IMR-90 (cell line): ENCODE results near the gene MYO3B.

Source experiments
- BHLHE40 ChIP-seq: fragments of 150-350 bp; IDR thresholded peaks from 2 replicates; pipeline ENCODE4 v1.6.1; 2016; ENCODE audit warnings: mild to moderate bottlenecking, low read depth, low read length
- CEBPB ChIP-seq: IDR thresholded peaks from 2 replicates; pipeline ENCODE4 v1.6.1; 2012; ENCODE audit warnings: low read depth, low read length, improper control_type of control experiment
- CHD1 ChIP-seq: IDR thresholded peaks from 2 replicates; pipeline ENCODE4 v1.6.1; 2012; ENCODE audit warnings: low read depth, low read length, improper control_type of control experiment
- CTCF ChIP-seq: conservative IDR thresholded peaks from 2 replicates; pipeline ENCODE4 v1.5.1; 2012; ENCODE audit warnings: mild to moderate bottlenecking, low read depth, low read length, improper control_type of control experiment
- FOS ChIP-seq: fragments of 150-350 bp; IDR thresholded peaks from 2 replicates; pipeline ENCODE4 v1.6.1; 2016; ENCODE audit warnings: low read depth, low read length
- MAFK ChIP-seq: IDR thresholded peaks from 2 replicates; pipeline ENCODE4 v1.6.1; 2012; ENCODE audit warnings: low read depth, low read length, improper control_type of control experiment
- MAZ ChIP-seq: IDR thresholded peaks from 2 replicates; pipeline ENCODE4 v1.6.1; 2012; ENCODE audit warnings: low read depth, mild to moderate bottlenecking, low read length, improper control_type of control experiment, moderate library complexity, borderline replicate concordance
- MXI1 ChIP-seq: IDR thresholded peaks from 2 replicates; pipeline ENCODE4 v1.6.1; 2012; ENCODE audit warnings: low read depth, mild to moderate bottlenecking, low read length, moderate library complexity, borderline replicate concordance
- POLR2A ChIP-seq: IDR thresholded peaks from 2 replicates; pipeline ENCODE4 v1.6.1; 2012; ENCODE audit warnings: mild to moderate bottlenecking, low read depth, low read length
- RAD21 ChIP-seq: IDR thresholded peaks from 2 replicates; pipeline ENCODE4 v1.6.1; 2012; ENCODE audit warnings: low read length, improper control_type of control experiment
- RCOR1 ChIP-seq: IDR thresholded peaks from 2 replicates; pipeline ENCODE4 v1.6.1; 2012; ENCODE audit warnings: mild to moderate bottlenecking, low read length, improper control_type of control experiment; ENCODE audit not compliant: insufficient replicate concordance
- RFX5 ChIP-seq: IDR thresholded peaks from 2 replicates; pipeline ENCODE4 v1.8.0; 2012; ENCODE audit warnings: low read depth, mild to moderate bottlenecking, low read length, moderate library complexity
- SMC3 ChIP-seq: fragments of 150-350 bp; IDR thresholded peaks from 2 replicates; pipeline ENCODE4 v1.6.1; 2016; ENCODE audit warnings: low read depth, mild to moderate bottlenecking, antibody characterized with exemption, low read length, moderate library complexity
- USF2 ChIP-seq: fragments of 150-350 bp; IDR thresholded peaks from 2 replicates; pipeline ENCODE4 v1.6.1; 2017; ENCODE audit warnings: mild to moderate bottlenecking, antibody characterized with exemption, low read length, low read depth

- TF ChIP-seq CTCF, result no peak
- no peak for TF ChIP-seq POLR2A
- TF ChIP-seq RAD21, result no peak
- no peak for TF ChIP-seq MXI1
- TF ChIP-seq CEBPB, result no peak
- TF ChIP-seq SMC3, result no peak
- TF ChIP-seq BHLHE40, result no peak
- no peak for TF ChIP-seq USF2
- no peak for TF ChIP-seq MAFK
- TF ChIP-seq RFX5, result no peak
- no peak for TF ChIP-seq RCOR1
- TF ChIP-seq FOS, result no peak
- TF ChIP-seq MAZ, result no peak
- no peak for TF ChIP-seq CHD1
These were observed 127.8 kb downstream of the MYO3B start for GRCh38 chr2:170305711-170306110.
